Measurements from ENCODE around the gene MAOA.
A peak's percentile ranks its signal among the peaks of the same experiment; 100 is the strongest.
"Not testable (repeated sequence)": the region's sequence is repeated elsewhere in the genome, so short reads cannot be mapped to it uniquely, and the experiment has no call there.

Gene MAOA

DNA sequence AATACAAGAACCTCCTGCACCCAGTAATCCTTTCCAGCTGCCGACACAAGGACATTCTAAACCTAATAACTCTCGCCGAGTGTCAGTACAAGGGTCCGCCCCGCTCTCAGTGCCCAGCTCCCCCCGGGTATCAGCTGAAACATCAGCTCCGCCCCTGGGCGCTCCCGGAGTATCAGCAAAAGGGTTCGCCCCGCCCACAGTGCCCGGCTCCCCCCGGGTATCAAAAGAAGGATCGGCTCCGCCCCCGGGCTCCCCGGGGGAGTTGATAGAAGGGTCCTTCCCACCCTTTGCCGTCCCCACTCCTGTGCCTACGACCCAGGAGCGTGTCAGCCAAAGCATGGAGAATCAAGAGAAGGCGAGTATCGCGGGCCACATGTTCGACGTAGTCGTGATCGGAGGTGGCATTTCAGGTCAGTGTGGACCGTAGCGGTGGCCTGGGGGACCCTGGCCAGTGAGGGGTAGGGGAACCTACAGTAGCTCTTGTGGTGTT is at the start of gene MAOA:
Gene MAOA (plus strand): TSS at position 295 of the 490 bp plus-strand sequence. CDS start 43 bp downstream, at position 338.
- DNase-seq (ENCODE audit: low read depth in 2 of 2): no peak

DNA sequence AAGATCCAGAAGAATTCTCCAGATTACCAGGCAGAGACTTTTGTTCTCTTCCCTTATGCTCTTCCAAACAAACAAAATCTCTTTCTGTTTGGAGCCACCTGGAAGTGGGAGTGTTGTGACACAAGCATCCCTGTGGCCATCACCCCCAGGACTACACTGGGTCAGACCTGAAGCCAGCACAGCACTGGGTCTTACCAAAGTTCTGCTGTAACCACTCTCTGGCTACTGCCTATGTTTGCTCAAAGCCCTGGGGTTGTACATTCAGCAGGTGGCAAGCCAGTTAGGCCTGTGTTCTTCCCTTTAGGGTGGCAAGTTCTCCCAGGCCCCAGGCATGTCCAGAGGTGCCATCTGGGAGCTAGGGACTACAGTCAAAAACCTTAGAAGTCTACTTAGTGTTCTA is 43.7 kb upstream of the MAOA start:
- DNase-seq (ENCODE audit: low read depth in 2 of 2): no peak

DNA sequence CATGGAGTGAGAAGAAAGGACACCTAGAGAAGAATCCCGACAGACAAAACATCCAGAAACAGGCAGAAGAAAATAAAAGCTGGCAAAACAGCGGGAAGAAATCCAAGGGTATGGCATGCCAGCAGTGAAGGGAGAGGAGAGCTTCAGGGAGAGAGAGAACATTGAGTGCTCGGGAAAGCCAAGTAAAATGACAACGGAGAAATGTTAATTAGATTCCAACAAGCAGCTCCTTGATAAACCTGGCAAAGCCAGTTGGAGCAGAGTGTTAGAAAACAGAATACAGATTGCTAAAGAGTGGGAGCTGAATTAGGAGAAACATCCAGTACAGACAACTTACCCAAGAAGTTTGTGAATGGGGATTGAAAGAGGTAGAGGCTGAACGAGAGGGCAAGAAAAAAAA is 40.4 kb upstream of the MAOA start:
- DNase-seq (ENCODE audit: low read depth in 2 of 2): no peak

DNA sequence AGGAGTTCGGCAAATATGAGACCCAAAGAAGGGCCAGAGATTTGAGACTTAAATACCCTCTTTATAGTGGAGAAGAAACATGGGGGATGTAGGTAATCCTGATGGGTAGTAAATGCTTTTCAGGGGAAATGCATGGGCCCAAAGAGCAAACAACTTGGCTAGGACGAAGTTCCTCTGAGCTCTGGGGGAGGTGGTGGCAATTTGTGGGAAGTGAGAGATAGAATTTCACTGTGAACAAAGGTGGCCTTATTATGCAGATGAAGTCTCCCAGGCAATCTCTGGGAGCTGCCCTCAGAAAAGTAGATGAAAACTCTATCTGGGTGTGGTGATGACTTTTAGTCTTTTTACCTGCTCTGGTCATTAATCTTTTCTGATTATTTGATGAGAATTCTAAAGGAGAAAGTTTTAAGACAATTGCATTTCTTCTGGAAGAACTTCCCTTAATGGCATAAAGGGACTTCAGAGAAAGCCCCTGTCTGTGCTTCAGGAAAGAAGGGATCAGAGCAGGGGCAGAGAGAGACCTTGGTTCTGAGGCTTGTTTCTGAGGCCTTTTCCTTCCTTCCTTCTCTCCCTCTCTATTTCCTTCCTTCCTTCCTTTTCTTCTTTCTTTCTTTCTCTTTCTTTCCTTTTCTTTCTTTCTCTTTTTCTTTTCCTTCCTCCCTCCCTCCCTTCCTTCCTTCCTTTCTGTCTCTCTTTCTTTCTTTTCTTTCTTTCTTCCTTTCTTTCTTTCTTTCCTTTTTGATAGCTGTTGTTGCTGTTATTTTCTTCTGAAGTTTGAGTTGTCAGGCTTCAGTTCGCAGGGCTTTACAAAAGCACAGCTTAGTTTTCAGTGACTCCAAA is 37.5 kb upstream of the MAOA start:
- DNase-seq (ENCODE audit: low read depth in 2 of 2): no peak

DNA sequence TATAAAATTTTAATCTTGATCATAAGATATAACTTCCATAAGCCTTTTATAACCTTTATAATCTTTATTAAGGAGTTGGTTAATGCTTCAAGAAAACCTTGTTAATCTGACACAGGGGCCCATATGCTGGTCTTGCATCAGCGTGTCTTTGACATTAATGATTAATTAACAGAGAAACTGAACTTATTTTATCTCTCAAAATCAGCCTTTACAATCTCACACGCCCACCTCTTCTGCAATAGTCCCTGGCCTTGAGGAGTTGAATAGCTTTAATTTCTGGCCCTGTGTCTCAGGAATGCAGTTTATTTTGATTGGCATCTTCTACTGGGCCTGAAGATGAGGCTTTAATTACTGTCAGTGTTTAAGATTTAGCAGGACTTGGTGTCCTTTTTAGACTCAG is 36.2 kb upstream of the MAOA start:
- not testable (repeated sequence) for DNase-seq (ENCODE audit: low read depth in 2 of 2)

DNA sequence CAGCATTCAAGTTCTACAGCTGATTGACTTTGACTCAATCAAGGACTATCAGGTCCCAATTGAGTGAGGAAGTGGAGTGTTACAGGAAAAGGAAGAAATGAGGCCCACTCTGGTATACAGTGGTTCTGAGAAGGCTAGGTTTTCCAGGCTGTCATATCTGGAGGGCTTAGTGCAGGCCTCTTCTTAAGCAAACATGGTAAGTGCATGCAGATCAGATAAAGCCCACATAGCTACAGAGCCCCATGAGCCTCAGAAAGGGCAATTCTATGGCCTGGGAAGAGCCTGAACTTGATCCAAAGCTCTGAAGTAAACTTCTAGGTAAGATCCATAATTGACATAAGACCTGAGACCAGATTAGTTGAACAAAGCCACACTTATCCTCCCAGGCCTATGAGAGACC is 29.0 kb upstream of the MAOA start:
- DNase-seq (ENCODE audit: low read depth in 2 of 2): no peak

DNA sequence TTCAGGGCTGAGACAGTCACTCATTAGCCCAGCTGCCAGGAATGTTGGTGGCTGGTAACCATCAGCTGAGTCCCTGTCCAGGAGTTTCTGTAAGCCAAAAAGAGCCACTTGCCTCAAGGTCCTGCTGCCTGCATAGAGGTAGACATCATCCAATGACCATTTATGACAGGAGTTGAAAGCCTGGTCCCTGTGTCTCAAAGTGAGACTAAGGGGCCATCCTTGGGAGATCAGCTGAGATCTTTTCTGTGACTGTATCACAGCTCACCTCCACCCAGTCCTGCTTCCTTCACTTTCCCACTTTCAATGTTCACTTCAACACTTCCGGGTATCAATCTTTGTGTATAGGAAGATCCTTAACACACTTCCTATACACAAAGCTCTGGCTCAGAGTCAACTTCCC is 28.4 kb upstream of the MAOA start:
- no peak for DNase-seq (ENCODE audit: low read depth in 2 of 2)

DNA sequence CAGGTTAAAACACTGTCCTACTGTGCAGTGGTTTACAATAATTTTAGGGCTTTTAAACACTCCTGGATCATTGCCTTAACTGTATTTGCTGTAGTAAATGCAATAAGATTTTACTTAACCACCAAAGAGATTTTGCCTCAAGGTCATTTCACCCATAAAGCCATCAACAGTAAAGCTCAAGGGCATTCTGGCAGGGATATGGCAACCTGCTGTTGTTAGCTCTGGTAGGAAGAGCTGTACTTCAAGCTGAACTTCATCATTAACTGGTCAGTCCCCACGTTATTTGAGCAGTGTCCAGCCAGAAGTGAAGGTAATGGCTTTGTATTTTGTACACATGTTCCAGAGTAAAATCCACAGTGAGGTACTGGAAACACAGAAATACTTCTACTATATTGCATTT is 26.9 kb upstream of the MAOA start:
- DNase-seq (ENCODE audit: low read depth in 2 of 2): no peak

DNA sequence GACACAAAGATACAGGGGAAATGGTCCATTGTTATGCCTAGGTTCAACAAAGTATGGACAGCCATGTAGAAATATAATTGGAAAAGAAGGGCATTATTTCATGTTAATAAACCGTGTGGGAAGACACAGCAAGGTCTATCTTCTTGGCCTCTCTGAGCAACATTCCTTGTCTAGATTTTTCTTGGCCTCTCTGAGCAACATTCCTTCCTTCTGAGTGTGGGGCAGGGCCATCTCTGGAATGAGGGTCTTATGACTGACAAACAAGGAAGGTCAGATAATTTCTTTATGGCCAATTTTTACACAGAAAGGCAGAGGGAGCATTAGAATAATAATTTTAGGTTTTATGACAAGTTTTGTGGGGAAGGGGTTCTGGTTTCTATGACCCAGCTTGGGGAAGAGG is 24.3 kb upstream of the MAOA start:
- no peak for DNase-seq (ENCODE audit: low read depth in 2 of 2)

DNA sequence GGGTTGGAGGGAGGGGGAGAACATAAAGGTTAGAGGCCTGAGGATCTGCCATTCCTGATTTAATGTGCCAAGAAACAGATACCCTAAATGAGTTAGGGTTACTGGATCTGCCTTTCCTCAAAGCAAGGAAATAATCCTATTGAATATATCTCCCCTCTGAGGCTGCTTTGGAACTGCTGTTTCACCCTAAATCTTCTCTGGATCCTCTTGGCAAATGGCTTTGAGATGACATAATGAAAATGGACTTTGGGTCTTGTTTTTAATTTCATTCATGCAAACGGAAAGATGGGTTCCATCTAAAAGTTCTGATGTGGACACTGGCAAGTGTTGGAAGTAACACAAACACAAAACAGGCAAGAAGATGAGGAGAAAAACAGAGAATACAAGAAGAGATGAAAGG is 23.0 kb upstream of the MAOA start:
- no peak for DNase-seq (ENCODE audit: low read depth in 2 of 2)

DNA sequence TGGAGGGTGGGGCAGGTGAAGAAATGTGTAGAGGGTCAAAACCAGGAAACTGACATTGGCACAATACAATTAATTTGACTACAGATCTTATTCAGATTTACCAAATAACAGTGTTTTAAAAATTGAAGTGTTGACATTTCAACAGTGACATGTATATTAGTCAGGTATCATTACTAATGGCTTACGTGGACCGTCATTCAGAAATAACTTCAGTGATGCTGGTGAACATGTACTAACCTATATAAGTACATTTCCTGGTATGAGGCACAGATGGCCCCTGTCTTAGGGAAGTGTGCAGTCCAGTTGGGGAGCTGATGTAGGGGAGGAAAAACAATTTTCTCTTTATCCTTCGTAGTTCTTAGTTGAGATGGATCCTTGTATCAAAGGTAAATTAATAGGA is 22.3 kb upstream of the MAOA start:
- DNase-seq (ENCODE audit: low read depth in 2 of 2): no peak

DNA sequence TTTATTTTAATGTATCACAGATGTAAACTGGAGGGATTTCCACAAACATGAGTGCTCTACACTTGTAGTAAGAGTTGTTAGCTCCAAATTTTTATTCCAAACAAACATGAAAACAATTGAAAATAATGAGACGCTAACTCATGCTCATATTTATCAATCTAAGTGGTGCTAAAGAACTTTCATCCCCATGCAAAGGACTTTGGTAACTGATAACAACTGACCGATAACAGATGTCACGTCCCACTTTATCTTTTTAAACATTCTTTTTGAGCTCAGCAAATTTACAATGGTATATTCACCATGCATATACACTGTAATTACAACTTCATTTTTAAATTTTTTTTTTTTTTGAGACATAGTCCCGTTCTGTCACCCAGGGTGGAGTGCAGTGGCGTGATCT is 15.6 kb upstream of the MAOA start:
- no peak for DNase-seq (ENCODE audit: low read depth in 2 of 2)

DNA sequence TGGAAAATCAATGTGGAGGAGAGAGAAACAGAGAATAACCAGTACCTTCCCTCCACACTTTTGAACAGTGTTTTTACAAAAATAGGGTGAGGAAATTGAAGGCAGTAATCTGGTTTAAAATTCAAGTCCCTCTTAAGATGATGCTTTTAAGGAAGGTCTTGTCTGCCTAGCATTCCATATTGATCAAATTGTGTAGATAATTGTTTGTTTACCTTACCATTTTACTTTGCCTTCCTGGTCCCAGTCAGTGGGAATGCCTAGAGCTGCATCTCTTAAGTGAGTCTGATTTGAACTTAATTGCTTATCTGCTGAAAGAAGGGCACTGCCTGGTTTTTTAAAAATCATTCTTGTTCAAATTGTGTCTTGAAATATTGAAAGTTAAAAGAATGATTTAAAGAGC is 14.4 kb upstream of the MAOA start:
- DNase-seq (ENCODE audit: low read depth in 2 of 2): no peak

DNA sequence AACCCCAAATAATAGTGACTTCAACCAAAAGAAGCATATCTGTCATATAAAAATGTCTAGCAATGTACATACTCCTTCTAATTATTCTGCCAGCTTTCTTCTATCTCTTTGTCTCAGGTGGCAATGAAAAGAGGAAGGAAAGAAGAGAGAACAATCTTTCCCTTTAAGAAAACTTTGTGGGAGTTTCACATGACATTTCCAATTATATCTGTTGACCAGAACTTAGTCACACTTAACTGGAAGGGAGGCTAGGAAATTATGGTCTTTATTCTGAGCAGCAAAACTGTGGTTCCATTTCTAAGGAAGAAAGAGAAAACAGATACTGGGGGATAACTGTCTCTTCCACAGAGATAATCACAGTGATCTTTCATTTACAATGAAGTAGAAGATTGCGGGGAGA is 12.9 kb upstream of the MAOA start:
- no peak for DNase-seq (ENCODE audit: low read depth in 2 of 2)

DNA sequence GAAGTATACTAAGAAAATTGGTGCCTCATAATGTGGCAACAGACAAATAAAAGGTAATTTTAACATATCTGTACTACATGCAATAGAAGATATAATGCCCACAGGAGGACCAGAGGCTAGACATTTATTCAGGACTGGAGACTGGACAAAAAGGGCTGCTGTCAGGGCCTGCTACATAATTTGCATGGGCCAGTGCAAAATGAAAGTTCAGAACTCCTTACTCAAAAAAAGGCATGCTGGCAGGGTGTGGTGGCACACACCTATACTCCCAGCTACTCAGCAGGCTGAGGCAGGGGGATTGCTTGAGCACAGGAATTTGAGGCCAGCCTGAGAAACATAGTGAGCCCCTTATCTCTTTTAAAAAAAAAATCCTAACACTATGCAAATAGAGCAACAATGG is 12.4 kb upstream of the MAOA start:
- no peak for DNase-seq (ENCODE audit: low read depth in 2 of 2)

DNA sequence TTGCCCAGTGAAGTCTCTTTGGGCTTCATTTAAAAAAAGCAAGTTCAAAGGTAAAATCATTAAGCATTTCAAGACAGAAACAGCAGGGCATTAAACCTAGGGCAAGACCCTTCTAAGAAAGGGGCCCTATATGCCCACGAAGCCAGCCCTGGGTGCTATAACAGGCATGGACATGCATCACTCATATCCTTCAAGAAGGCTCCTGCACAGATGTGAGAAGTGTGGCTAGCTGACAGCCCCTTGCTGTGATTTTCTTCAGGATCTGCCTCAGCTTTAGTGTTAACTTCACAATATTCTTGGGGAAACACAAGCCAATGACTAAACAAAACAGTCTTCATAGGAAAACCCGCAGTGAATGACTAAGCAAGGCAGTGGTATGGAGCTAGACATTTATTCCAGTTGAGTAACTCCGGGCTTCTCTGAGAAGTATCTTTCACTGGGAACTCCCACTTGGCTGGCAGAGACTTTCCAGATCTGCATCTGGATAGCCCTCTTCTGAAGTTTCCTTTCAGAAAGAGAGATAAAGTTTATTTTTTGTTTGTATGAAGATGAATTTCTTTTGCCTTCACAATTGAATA is 11.9 kb upstream of the MAOA start:
- peak in 1 of 2 experiments; percentile 15 for DNase-seq (ENCODE audit: low read depth in 2 of 2)

DNA sequence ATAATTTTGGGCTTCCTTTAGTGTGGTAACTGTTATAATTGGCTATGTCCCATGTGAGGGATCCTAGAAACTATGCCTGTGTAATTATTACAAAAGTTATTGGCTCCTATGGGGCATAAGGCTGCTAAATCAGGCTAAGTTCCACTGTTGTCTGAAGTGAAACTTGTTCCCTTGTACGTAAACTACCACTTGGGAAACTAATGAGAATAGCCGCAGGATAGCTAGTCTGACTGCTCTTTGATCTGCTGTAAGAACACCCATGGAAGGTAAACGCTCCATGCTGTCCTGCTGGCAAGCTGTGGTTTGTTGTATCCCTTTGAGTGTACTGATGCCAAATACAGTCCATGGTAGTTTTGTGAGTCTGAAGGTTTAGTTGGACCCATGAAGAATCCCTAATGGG is 9.3 kb upstream of the MAOA start:
- no peak for DNase-seq (ENCODE audit: low read depth in 2 of 2)

DNA sequence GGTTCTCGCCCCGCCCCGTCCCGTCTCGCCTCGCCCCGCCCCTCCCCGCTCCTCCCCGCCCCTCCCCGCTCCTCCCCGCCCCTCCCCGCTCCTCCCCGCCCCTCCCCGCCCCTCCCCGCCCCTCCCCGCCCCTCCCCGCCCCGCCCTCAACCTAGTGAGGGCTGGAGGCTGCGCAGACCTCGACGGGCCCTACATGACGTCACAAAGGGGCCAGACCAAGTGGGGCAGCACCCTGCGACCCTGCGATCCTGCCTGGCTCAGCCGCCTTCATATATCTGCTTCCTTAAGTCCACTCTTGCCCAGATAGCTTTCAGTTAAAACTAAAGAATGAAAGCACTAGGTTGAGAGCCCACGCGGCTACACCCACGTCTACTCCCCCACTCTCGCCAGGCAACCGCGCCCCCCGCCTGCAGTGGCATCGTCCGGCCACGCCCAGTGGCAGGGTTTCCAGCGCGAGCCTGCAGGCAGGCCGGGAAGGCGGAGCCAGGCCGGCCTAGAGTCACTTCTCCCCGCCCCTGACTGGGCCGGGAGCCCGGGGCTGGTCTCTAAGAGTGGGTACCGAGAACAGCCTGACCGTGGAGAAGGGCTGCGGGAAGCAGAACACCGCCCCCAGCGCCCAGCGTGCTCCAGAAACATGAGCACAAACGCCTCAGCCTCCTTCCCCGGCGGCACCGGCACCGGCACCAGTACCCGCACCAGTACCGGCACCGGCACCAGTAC is 1.5 kb upstream of the MAOA start:
- DNase-seq (ENCODE audit: low read depth in 2 of 2): peak; percentile 79 to 81

DNA sequence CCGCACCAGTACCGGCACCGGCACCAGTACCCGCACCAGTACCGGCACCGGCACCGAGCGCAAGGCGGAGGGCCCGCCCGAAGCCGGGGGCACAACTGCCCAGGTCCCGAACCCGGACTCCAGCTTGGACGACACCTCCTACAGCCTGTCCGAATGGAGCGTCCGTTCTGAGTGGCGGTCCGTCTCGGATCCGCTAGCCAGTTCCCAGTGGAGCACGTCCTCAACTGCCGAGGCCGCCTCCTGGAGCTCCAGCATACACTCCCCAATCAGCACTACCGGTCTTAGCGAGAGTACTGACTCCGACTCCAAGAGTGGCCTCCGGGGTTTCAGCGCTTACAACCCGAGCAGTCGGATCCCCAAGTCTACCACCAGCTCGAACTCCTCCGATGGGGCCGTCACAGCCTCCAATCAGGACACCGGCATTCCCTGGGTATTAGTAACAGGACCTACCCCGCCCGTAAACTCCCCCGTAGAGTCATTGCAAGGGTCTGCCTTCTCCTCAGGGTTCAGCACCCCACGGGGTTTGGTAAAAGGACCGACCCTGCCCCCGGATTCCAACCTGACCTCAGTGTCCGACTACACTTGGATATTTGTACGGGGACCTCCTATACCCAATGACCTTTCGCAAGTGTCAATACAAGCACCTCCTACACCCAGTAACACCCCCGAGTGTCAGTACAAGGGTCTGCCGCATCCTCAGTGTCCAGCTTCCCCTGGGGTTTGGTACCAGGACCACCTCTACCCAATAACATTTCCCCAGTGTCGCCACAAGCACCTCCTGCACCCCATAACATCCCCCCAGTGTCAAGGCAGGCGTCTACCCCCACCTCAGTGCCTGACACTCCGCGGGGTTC is 721 bp upstream of the MAOA start:
- no peak for DNase-seq (ENCODE audit: low read depth in 2 of 2)

DNA sequence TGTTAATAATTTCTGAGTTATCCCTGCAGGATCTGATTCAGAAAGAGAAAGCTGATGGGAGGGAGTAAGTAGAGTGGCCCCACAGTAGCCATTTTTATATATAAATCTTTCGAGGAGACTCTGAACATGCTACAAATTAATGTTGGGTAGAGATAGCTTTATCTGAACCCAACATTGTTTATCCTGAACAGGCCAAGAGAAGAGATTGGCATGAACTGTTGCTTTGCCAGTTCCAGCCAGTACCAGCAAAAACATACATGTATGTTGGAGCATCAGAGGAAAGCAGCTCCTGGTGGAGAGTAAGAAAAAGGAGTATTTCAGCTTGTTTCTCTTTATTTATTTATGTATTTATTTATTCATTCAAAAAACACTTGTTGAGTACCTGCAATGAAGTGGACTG is 1.6 kb downstream of the MAOA start:
- no peak for DNase-seq (ENCODE audit: low read depth in 2 of 2)

DNA sequence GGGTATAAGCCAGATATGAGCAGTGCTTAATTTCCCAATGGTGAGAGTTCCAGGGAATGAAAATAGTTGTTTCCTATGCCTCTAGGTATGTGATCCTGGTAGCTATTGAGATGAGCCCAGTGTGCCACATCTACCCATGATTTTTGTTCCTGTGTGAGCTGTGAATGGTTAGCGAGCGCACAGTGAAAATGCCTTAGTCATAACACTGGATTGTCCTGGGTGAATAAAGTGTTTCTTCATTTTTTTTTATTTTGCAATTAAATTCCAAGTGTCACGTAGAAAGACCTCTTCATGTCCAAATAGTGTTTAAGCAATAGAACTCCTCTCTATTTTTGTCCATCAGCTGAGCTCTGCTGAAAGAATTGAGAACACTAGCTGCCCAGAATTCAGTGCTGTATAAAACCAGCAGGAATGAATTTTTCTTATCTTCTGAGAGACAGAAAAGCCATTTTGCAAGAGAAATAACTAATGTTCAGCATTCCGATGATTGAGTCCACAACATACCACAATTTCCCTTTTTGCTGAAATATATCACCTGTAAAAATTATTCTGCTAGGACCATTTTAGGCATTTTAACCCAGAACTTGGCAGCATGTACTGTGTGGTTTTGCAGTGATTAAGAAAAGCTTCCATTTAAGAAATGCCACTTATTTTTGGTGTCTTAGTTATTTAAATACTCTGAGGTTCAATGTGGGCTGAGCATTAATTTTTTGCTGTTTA is 5.6 kb downstream of the MAOA start:
- DNase-seq (ENCODE audit: low read depth in 2 of 2): no peak
